HCT116 (cell line): ENCODE measurements around the gene CDK10. TPM values are rescaled to one million over a fixed set of nuclear protein-coding genes. Genes with fewer than 3 reads are reported as not detected.

Experiments used
- ATAC-seq: fragments of 200-7000 bp; cut with Tn5 transposase; 2 replicates; pipeline ENCODE4 v1.9.1; 2020; ENCODE audit warnings: mild to moderate bottlenecking, moderate library complexity
- BruUV-seq: library from RNA; stranded (reverse); fragments of 400-500 nt; replicated peaks from 2 replicates; lab custom pipeline; 2021; lab: Mats Ljungman, UMichigan
- CTCF ChIA-PET: fragments of 300-600 bp; sonication (Branson Sonifier 250); formaldehyde crosslinking; loops from one replicate; lab custom pipeline; 2021; ENCODE audit warnings: antibody characterized with exemption; lab: Charles Lee
- POLR2A ChIA-PET: fragments of 300-600, 350-600 bp; sonication (Branson Sonifier 250); formaldehyde crosslinking; loops from one replicate; lab custom pipeline; 2021; ENCODE audit warnings: antibody characterized with exemption; lab: Charles Lee
- RAD21 ChIA-PET, 2 experiments: fragments of 300-600 bp; sonication (Branson Sonifier 250); formaldehyde crosslinking; loops; one replicate each; lab custom pipeline; 2023; ENCODE audit warnings: low total read pairs in 2 of 2; ENCODE audit not compliant: uncharacterized antibody in 2 of 2, unreplicated experiment in 2 of 2, low non-redundant PET in 1 of 2; lab: Charles Lee
- DNase-seq: peaks from one replicate; pipeline ENCODE4 v3.0.0-alpha.2; 2010; ENCODE audit warnings: low read depth, low spot score
- H2AFZ ChIP-seq: fragments of 200-600 bp; shearing (Covaris generic), sonication (generic); 2 replicates; pipeline ENCODE4 v1.6.1; 2017; ENCODE audit warnings: low read depth, mixed run types, mixed read lengths, antibody characterized with exemption, low read length; ENCODE audit not compliant: poor library complexity, severe bottlenecking
- H3K27ac ChIP-seq: 2 replicates; pipeline ENCODE4 v1.5.1; 2012; ENCODE audit warnings: low read depth, low read length
- H3K27me3 ChIP-seq: fragments of 200-600 bp; sonication (generic); 2 replicates; pipeline ENCODE4 v1.6.1; 2016; ENCODE audit warnings: mixed run types, low read length, mixed read lengths; ENCODE audit not compliant: insufficient read depth
- H3K36me3 ChIP-seq, 2 experiments: fragments of 200-500 bp in 1 of 2; fragments of 200-600 bp in 1 of 2; sonication (Bioruptor generic) in 1 of 2; sonication (generic) in 1 of 2; 2 replicates each; pipeline versions ENCODE4 v1.5.1 to v1.6.1; 2014 to 2016; ENCODE audit warnings: low read length in 2 of 2, inconsistent platforms in 1 of 2, mixed read lengths in 1 of 2, mixed run types in 1 of 2; ENCODE audit not compliant: insufficient read depth in 2 of 2, control insufficient read depth in 1 of 2
- H3K4me1 ChIP-seq, 2 experiments: fragments of 200-600 bp in 1 of 2; sonication (generic) in 1 of 2; 2 replicates each; pipeline versions ENCODE4 v1.5.1 to v1.6.1; 2012 to 2017; ENCODE audit warnings: low read length in 2 of 2, inconsistent platforms in 1 of 2, mild to moderate bottlenecking in 1 of 2, mixed read lengths in 1 of 2, mixed run types in 1 of 2, moderate library complexity in 1 of 2; ENCODE audit not compliant: insufficient read depth in 2 of 2, control insufficient read depth in 1 of 2
- H3K4me2 ChIP-seq: fragments of 200-600 bp; sonication (generic); 2 replicates; pipeline ENCODE4 v1.6.1; 2017; ENCODE audit warnings: mixed run types, low read length, mixed read lengths
- H3K4me3 ChIP-seq, 2 experiments: fragments of 200-600 bp in 1 of 2; sonication (generic) in 1 of 2; replicated peaks in 1 of 2; 2 replicates each; pipeline ENCODE4 v1.5.1; 2011 to 2016; ENCODE audit warnings: low read length in 2 of 2, control low read depth in 1 of 2, low read depth in 1 of 2, mild to moderate bottlenecking in 1 of 2, mixed read lengths in 1 of 2, mixed run types in 1 of 2
- H3K79me2 ChIP-seq: fragments of 200-600 bp; sonication (generic); 2 replicates; pipeline ENCODE4 v1.6.1; 2017; ENCODE audit warnings: mild to moderate bottlenecking, mixed run types, low read length, moderate library complexity, mixed read lengths; ENCODE audit not compliant: insufficient read depth
- H3K9ac ChIP-seq: fragments of 200-600 bp; sonication (generic); 2 replicates; pipeline ENCODE4 v1.6.1; 2016; ENCODE audit warnings: low read length, mixed read lengths
- H3K9me2 ChIP-seq: fragments of 200-600 bp; sonication (generic), shearing (Covaris generic); 2 replicates; pipeline ENCODE4 v1.6.1; 2017; ENCODE audit warnings: mixed run types, mild to moderate bottlenecking, moderate library complexity; ENCODE audit not compliant: insufficient read depth
- H3K9me3 ChIP-seq, 2 experiments: fragments of 200-500 bp in 1 of 2; fragments of 200-600 bp in 1 of 2; sonication (Bioruptor generic) in 1 of 2; sonication (generic) in 1 of 2; 2 replicates each; pipeline ENCODE4 v1.6.1; 2014 to 2017; ENCODE audit warnings: low read length in 2 of 2, mixed read lengths in 2 of 2, inconsistent platforms in 1 of 2, low read depth in 1 of 2, mild to moderate bottlenecking in 1 of 2, mixed run types in 1 of 2, moderate library complexity in 1 of 2; ENCODE audit not compliant: control insufficient read depth in 1 of 2, insufficient read depth in 1 of 2
- H4K20me1 ChIP-seq: fragments of 200-600 bp; sonication (generic), shearing (Covaris generic); 2 replicates; pipeline ENCODE4 v1.6.1; 2017; ENCODE audit warnings: mixed run types, mild to moderate bottlenecking, moderate library complexity; ENCODE audit not compliant: insufficient read depth
- ATF3 ChIP-seq: IDR thresholded peaks from 2 replicates; pipeline ENCODE4 v1.6.1; 2012
- CBX3 ChIP-seq: IDR thresholded peaks from 2 replicates; pipeline ENCODE4 v1.6.1; 2012; ENCODE audit warnings: low read depth
- FOSL1 ChIP-seq: IDR thresholded peaks from 2 replicates; pipeline ENCODE4 v1.6.1; 2012; ENCODE audit warnings: low read depth
- POLR2A ChIP-seq: IDR thresholded peaks from 2 replicates; pipeline ENCODE4 v1.7.0; 2011; ENCODE audit warnings: borderline replicate concordance; ENCODE audit not compliant: insufficient read depth, insufficient read length; ENCODE audit errors: extremely low read depth
- RAD21 ChIP-seq: IDR thresholded peaks from 2 replicates; pipeline ENCODE4 v1.6.1; 2012; ENCODE audit warnings: low read depth, mild to moderate bottlenecking
- SP1 ChIP-seq: IDR thresholded peaks from 2 replicates; pipeline ENCODE4 v1.6.1; 2012; ENCODE audit warnings: low read depth
- SRF ChIP-seq: IDR thresholded peaks from 2 replicates; pipeline ENCODE4 v1.6.1; 2012; ENCODE audit warnings: low read depth
- intact Hi-C: fragments of 100-400 bp; cut with micrococcal nuclease; formaldehyde crosslinking; loops from 2 replicates; pipeline ENCODE4 v1.10.0; 2022
- total RNA-seq: library from RNA; stranded (reverse); gene quantifications from one replicate; pipeline ENCODE4 v1.2.1, GENCODE V29; 2021; ENCODE audit not compliant: unreplicated experiment
- TF ChIP-seq, protein P1 (sequence below): IDR thresholded peaks from 2 replicates; pipeline ENCODE4 v1.6.1; 2012; ENCODE audit warnings: low read depth

Gene CDK10
- total RNA-seq, 1 experiment from 2014 or later, result 165 TPM

GRCh38 chr16:89706518-89707260 lies 20.2 kb downstream of the CDK10 start:
- H4K20me1 ChIP-seq, result no peaks in the 10 kb centered on the region
- H3K27ac ChIP-seq, result peak overlapping the region; percentile 37; the same call in 1 of the 2 replicates
- no peaks in the 10 kb centered on the region for H3K9me2 ChIP-seq
- RAD21 ChIA-PET, result interaction anchor here (0.6 to 1.2 kb wide), 5 partner anchors 44 to 314 kb away, joined by 3 to 4 read pairs (median 3); partner anchors contain the start of gene TCF25 (in 2 of the 2)
- H3K36me3 ChIP-seq, result no peaks in the 10 kb centered on the region
- peaks cover 10 to 24% of the 10 kb centered on the region in 2 experiments; a peak in 3 of 4 replicates for H3K4me1 ChIP-seq
- no TSS peak for BruUV-seq
- POLR2A ChIA-PET, result interaction anchor here (0.9 to 2.4 kb wide), 8 partner anchors 7 to 216 kb away, joined by 3 to 8 read pairs (median 4); partner anchors contain the start of genes CDK10, TCF25 and VPS9D1
- DNase-seq, result no peak
- no peaks in the 10 kb centered on the region for H3K9me3 ChIP-seq
- peak overlapping the region; percentile 71 for H3K4me2 ChIP-seq
- no peak for ATAC-seq
- TF ChIP-seq, protein P1, sequence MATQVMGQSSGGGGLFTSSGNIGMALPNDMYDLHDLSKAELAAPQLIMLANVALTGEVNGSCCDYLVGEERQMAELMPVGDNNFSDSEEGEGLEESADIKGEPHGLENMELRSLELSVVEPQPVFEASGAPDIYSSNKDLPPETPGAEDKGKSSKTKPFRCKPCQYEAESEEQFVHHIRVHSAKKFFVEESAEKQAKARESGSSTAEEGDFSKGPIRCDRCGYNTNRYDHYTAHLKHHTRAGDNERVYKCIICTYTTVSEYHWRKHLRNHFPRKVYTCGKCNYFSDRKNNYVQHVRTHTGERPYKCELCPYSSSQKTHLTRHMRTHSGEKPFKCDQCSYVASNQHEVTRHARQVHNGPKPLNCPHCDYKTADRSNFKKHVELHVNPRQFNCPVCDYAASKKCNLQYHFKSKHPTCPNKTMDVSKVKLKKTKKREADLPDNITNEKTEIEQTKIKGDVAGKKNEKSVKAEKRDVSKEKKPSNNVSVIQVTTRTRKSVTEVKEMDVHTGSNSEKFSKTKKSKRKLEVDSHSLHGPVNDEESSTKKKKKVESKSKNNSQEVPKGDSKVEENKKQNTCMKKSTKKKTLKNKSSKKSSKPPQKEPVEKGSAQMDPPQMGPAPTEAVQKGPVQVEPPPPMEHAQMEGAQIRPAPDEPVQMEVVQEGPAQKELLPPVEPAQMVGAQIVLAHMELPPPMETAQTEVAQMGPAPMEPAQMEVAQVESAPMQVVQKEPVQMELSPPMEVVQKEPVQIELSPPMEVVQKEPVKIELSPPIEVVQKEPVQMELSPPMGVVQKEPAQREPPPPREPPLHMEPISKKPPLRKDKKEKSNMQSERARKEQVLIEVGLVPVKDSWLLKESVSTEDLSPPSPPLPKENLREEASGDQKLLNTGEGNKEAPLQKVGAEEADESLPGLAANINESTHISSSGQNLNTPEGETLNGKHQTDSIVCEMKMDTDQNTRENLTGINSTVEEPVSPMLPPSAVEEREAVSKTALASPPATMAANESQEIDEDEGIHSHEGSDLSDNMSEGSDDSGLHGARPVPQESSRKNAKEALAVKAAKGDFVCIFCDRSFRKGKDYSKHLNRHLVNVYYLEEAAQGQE, result no peak
- TF ChIP-seq FOSL1 (no peak), RAD21 (no peak), SRF (no peak), SP1 (no peak), ATF3 (no peak), CBX3 (no peak), POLR2A (no peak)
- intact Hi-C loops, result loop anchor here (1.0 to 2.0 kb wide), 2 partner anchors 87 to 154 kb away; no protein-coding TSS in a partner anchor
- H3K79me2 ChIP-seq, result peaks cover under 1% of the 10 kb centered on the region; the same call in 1 of the 2 replicates
- peak overlapping the region; percentile 36 to 37; a peak in 3 of 4 replicates for H3K4me3 ChIP-seq
- H3K27me3 ChIP-seq, result no peaks in the 10 kb centered on the region
- no peak overlapping the region for H2AFZ ChIP-seq
- H3K9ac ChIP-seq, result peak overlapping the region; percentile 41
- CTCF ChIA-PET, result interaction anchor here (0.6 to 2.3 kb wide), 18 partner anchors 8 to 969 kb away, joined by 3 to 27 read pairs (median 4); partner anchors contain the start of genes CDK10, TCF25 and VPS9D1
